ENCODE measurements around the gene ATAD3A.

The ATAD3A gene

GRCh38 chr1:1547476-1547875 is 35.5 kb downstream of the ATAD3A start:
- H3K4me3 ChIP-seq (ENCODE audit: low read depth, low read length), result no peak overlapping the region
- peaks cover 30% of the 10 kb centered on the region for H3K36me3 ChIP-seq
- no peak for TF ChIP-seq CTCF (IDR thresholded peaks at IDR 0.05; ENCODE audit: low read depth, low read length)
- DNase-seq, result no peak
- H3K4me1 ChIP-seq, result no peaks in the 10 kb centered on the region
- no peaks in the 10 kb centered on the region for H3K27me3 ChIP-seq
- no peaks in the 10 kb centered on the region for H3K9me3 ChIP-seq

DNA sequence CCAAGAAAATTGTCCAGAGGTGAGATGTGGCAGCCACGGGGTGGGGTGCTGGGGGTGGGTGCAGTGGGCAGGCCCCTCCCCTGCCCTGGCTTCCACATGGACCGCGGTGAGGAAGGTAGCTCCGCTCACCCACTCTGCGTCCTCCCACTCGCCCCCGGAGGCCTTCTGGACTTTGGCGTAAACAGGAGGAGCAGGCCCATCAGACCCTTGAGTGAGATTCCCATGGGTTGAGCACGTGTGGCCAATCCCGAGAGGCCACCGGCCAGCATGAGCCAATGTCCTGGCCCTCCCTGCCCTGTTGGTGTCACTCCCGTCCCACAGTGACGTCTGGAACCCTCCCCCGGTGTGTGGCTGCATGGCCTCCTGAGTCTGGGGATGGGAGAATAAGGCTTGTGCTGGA is 36.6 kb downstream of the ATAD3A start:
- no peak for TF ChIP-seq CTCF (IDR thresholded peaks at IDR 0.05; ENCODE audit: low read depth, low read length)
- H3K4me1 ChIP-seq, result no peaks in the 10 kb centered on the region
- no peaks in the 10 kb centered on the region for H3K27me3 ChIP-seq
- no peaks in the 10 kb centered on the region for H3K9me3 ChIP-seq
- peak; percentile 29 for DNase-seq
- peaks cover 23% of the 10 kb centered on the region for H3K36me3 ChIP-seq
- H3K4me3 ChIP-seq (ENCODE audit: low read depth, low read length), result no peak overlapping the region

GRCh38 chr1:1550087-1550486 is 38.1 kb downstream of the ATAD3A start:
- Histone ChIP-seq H3K9me3 (no peaks in the 10 kb centered on the region), H3K27me3 (no peaks in the 10 kb centered on the region), H3K4me3 (ENCODE audit: low read depth, low read length) (no peak overlapping the region), H3K4me1 (peaks cover 5% of the 10 kb centered on the region), H3K36me3 (peaks cover 10% of the 10 kb centered on the region)
- TF ChIP-seq CTCF (IDR thresholded peaks at IDR 0.05; ENCODE audit: low read depth, low read length), result no peak
- no peak for DNase-seq

GRCh38 chr1:1550591-1551432 is 38.9 kb downstream of the ATAD3A start:
- H3K4me3 ChIP-seq (ENCODE audit: low read depth, low read length), result no peak overlapping the region
- DNase-seq, result peak; percentile 66
- peaks cover 7% of the 10 kb centered on the region for H3K4me1 ChIP-seq
- peaks cover 10% of the 10 kb centered on the region for H3K36me3 ChIP-seq
- no peaks in the 10 kb centered on the region for H3K27me3 ChIP-seq
- TF ChIP-seq CTCF (IDR thresholded peaks at IDR 0.05; ENCODE audit: low read depth, low read length), result peak; percentile 63
- no peaks in the 10 kb centered on the region for H3K9me3 ChIP-seq

GRCh38 chr1:1551524-1552262 is 39.7 kb downstream of the ATAD3A start:
- TF ChIP-seq CTCF (IDR thresholded peaks at IDR 0.05; ENCODE audit: low read depth, low read length), result no peak
- peaks cover 5% of the 10 kb centered on the region for H3K36me3 ChIP-seq

DNA sequence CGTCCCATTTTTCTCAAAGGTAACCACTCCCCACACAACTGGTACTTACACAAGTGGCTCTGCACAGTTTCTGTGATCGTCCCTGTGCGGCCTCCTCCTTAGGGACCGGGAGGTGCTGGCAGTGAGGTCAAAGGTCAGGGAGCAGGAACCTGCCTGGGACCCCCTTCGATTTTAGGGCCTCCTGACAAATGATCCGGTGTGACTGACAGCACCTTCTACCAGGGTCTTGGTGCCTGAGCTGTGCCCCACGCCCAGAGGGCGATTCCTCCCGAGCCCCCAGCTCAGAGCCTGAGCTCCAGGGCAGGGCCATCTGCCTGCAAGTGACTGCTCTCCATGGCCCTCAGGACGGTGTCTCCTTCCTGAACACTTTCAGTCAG is 40.3 kb downstream of the ATAD3A start:
- peak; percentile 11 for DNase-seq
- Histone ChIP-seq H3K27me3 (no peaks in the 10 kb centered on the region), H3K9me3 (no peaks in the 10 kb centered on the region), H3K4me1 (peaks cover 7% of the 10 kb centered on the region), H3K4me3 (ENCODE audit: low read depth, low read length) (no peak overlapping the region), H3K36me3 (peaks cover 5% of the 10 kb centered on the region)
- TF ChIP-seq CTCF (IDR thresholded peaks at IDR 0.05; ENCODE audit: low read depth, low read length), result no peak

More at GRCh38 chr1:1551524-1552262, 39.7 kb downstream of the ATAD3A start:
- Histone ChIP-seq H3K4me3 (ENCODE audit: low read depth, low read length) (no peak overlapping the region), H3K27me3 (no peaks in the 10 kb centered on the region), H3K4me1 (peaks cover 7% of the 10 kb centered on the region), H3K9me3 (no peaks in the 10 kb centered on the region)
- DNase-seq, result peak; percentile 33
